Heart left ventricle (tissue), 13 donors: Measurements from ENCODE around the gene BTN3A1.

Source experiments
- CTCF ChIP-seq, 12 donors: fragments of 200-600 bp; sonication (generic) in 4 of 12; IDR thresholded peaks; one replicate each; pipeline versions ENCODE4 v1.5.0 to v1.8.0; 2018 to 2022; ENCODE audit warnings: antibody characterized with exemption in 12 of 12, mild to moderate bottlenecking in 5 of 12
- POLR2A ChIP-seq, 2 donors: fragments of 450-650 bp; IDR thresholded peaks; one replicate each; pipeline ENCODE4 v1.6.1; 2017; ENCODE audit warnings: antibody characterized with exemption in 2 of 2, mild to moderate bottlenecking in 2 of 2, moderate library complexity in 2 of 2
- donor health status: ischemic (EF 13 %, LVEDD 7.1; RV severe dilation, severe dysfunction).
- donor health status: DM: no; HTN: yes; CAD: no.
- donor health status: DM: no; HTN: no; CAD: no.
- donor health status: ischemic (EF 25% LVEDD 6.9; RV normal size, moderate dysfunction).
- donor health status: ischemic (EF 25% LVEDD 5.7; RV mildly dilated, moderate dysfunction).
- donor health status: ischemic (EF 35%, LVEDD 5.7; RV mildly dilated, moderate dysfunction).
- donor health status: nonischemic (EF 11% LVEDD 7.7; RV severe dilation, severe dysfunction).
- donor health status: DM: yes; HTN: yes; CAD: no.
- donor health status: PGD.
- donor health status: ischemic (EF 29% LVEDD 5.4; RV normal size, mild dysfunction).
- donor health status: nonischemic (EF 23%, LVEDD 6.1; RV moderate dilation, normal function).

GRCh38 chr6:26360451-26361416 is 41.3 kb upstream of the BTN3A1 start:
- TF ChIP-seq CTCF (IDR thresholded peaks at IDR 0.05), result no peak
- no peak for TF ChIP-seq POLR2A (IDR thresholded peaks at IDR 0.05)
